ENCODE data around the gene CTLA4.

Gene CTLA4

GRCh38 chr2:203823173-203823572 is 44.4 kb upstream of the CTLA4 start:
- no peaks in the 10 kb centered on the region for H3K9me3 ChIP-seq
- no peaks in the 10 kb centered on the region for H3K36me3 ChIP-seq
- H3K4me1 ChIP-seq (ENCODE audit: control insufficient read depth in 1 of 2, insufficient read depth in 1 of 2, low read depth in 1 of 2, low read length in 1 of 2): no peaks in the 10 kb centered on the region
- no peak overlapping the region for H3K4me3 ChIP-seq (ENCODE audit: low read depth in 1 of 2, low read length in 1 of 2)
- H3K27me3 ChIP-seq: peaks cover 6% of the 10 kb centered on the region
- TF ChIP-seq, protein P1, sequence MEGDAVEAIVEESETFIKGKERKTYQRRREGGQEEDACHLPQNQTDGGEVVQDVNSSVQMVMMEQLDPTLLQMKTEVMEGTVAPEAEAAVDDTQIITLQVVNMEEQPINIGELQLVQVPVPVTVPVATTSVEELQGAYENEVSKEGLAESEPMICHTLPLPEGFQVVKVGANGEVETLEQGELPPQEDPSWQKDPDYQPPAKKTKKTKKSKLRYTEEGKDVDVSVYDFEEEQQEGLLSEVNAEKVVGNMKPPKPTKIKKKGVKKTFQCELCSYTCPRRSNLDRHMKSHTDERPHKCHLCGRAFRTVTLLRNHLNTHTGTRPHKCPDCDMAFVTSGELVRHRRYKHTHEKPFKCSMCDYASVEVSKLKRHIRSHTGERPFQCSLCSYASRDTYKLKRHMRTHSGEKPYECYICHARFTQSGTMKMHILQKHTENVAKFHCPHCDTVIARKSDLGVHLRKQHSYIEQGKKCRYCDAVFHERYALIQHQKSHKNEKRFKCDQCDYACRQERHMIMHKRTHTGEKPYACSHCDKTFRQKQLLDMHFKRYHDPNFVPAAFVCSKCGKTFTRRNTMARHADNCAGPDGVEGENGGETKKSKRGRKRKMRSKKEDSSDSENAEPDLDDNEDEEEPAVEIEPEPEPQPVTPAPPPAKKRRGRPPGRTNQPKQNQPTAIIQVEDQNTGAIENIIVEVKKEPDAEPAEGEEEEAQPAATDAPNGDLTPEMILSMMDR (IDR thresholded peaks at IDR 0.05): no peak
- H3K27ac ChIP-seq: no peak overlapping the region

GRCh38 chr2:203824057-203824456 is 43.5 kb upstream of the CTLA4 start:
- TF ChIP-seq, protein P1 (IDR thresholded peaks at IDR 0.05): no peak
- H3K36me3 ChIP-seq: no peaks in the 10 kb centered on the region
- H3K27me3 ChIP-seq: peaks cover 6% of the 10 kb centered on the region
- H3K9me3 ChIP-seq: no peaks in the 10 kb centered on the region
- no peaks in the 10 kb centered on the region for H3K4me1 ChIP-seq (ENCODE audit: control insufficient read depth in 1 of 2, insufficient read depth in 1 of 2, low read depth in 1 of 2, low read length in 1 of 2)
- H3K27ac ChIP-seq: no peak overlapping the region
- H3K4me3 ChIP-seq (ENCODE audit: low read depth in 1 of 2, low read length in 1 of 2): no peak overlapping the region

- Histone ChIP-seq H3K4me3 (ENCODE audit: low read depth in 1 of 2, low read length in 1 of 2) (no peak overlapping the region), H3K27ac (no peak overlapping the region), H3K36me3 (no peaks in the 10 kb centered on the region), H3K4me1 (ENCODE audit: control insufficient read depth in 1 of 2, insufficient read depth in 1 of 2, low read depth in 1 of 2, low read length in 1 of 2) (no peaks in the 10 kb centered on the region), H3K27me3 (peaks cover 6% of the 10 kb centered on the region), H3K9me3 (no peaks in the 10 kb centered on the region)
- TF ChIP-seq, protein P1 (IDR thresholded peaks at IDR 0.05): no peak
Measured at GRCh38 chr2:203824603-203825002, 43.0 kb upstream of the CTLA4 start.

GRCh38 chr2:203826704-203827103 is 40.9 kb upstream of the CTLA4 start:
- no peak overlapping the region for H3K27ac ChIP-seq
- H3K4me1 ChIP-seq (ENCODE audit: control insufficient read depth in 1 of 2, insufficient read depth in 1 of 2, low read depth in 1 of 2, low read length in 1 of 2): no peaks in the 10 kb centered on the region
- no peaks in the 10 kb centered on the region for H3K9me3 ChIP-seq
- H3K4me3 ChIP-seq (ENCODE audit: low read depth in 1 of 2, low read length in 1 of 2): no peak overlapping the region
- no peaks in the 10 kb centered on the region for H3K36me3 ChIP-seq
- TF ChIP-seq, protein P1 (IDR thresholded peaks at IDR 0.05): no peak
- peaks cover 6% of the 10 kb centered on the region for H3K27me3 ChIP-seq

DNA sequence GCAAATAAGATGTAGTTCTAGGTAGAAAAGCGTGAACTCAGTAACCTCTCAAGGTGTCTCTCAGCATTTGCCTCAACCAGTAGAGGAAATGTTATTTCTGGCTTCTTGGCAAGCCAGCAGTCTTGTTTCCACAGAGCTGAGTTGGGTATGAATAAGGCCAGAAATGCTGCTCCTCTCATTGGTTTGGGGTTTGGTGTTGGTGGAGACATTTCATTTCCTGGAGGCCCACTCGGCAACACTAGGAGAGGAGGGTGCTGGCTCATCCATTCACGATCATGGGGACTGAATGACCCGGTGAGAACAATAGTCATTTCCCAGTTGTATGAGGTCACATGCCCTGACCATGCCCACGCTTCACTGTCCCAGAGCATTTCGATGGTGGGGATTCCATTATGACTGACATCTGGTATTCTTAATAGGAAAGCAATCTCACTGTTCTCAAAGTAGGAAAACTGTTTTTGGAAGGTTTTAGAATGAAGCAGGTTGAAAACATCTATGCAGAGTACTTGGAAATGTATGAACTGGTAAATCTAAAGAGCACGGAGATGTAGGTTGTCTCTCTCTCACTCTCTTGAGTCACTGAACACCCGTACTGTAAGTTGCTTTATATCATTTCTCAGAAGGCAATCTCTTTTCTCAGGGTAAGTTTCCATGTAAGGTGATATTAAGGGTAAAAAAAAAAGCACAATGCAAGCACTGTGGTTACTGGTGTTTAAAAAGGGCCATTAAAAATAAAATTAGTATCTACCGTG is 37.1 kb upstream of the CTLA4 start:
- Histone ChIP-seq H3K36me3 (no peaks in the 10 kb centered on the region), H3K9me3 (no peaks in the 10 kb centered on the region), H3K4me1 (ENCODE audit: control insufficient read depth in 1 of 2, insufficient read depth in 1 of 2, low read depth in 1 of 2, low read length in 1 of 2) (no peaks in the 10 kb centered on the region), H3K4me3 (ENCODE audit: low read depth in 1 of 2, low read length in 1 of 2) (no peak overlapping the region), H3K27me3 (no peaks in the 10 kb centered on the region), H3K27ac (no peak overlapping the region)
- TF ChIP-seq, protein P1 (IDR thresholded peaks at IDR 0.05): no peak
